Activated CD4-positive, alpha-beta T cell treated with anti-CD3 and anti-CD28 coated beads for 36 hours (primary cell): ENCODE results near the gene CACNA1D. TPM values are rescaled to one million over a fixed set of nuclear protein-coding genes. Genes with fewer than 3 reads are reported as not detected.

Source experiments
- ATAC-seq: fragments of 200-7000 bp; cut with Tn5 transposase; one replicate; pipeline ENCODE4 v1.10.0; 2021; ENCODE audit warnings: mild to moderate bottlenecking, moderate library complexity
- CTCF ChIA-PET: fragments of 350-600 bp; sonication (Branson Sonifier 250); formaldehyde crosslinking; loops from one replicate; lab custom pipeline; 2021; ENCODE audit warnings: antibody characterized with exemption; lab: Charles Lee
- POLR2A ChIA-PET: fragments of 350-600 bp; sonication (Branson Sonifier 250); formaldehyde crosslinking; loops from one replicate; lab custom pipeline; 2021; ENCODE audit warnings: antibody characterized with exemption, inconsistent platforms; lab: Charles Lee
- DNase-seq: peaks from one replicate; pipeline ENCODE4 v3.0.0-alpha.2; 2020
- H3K27ac Mint-ChIP-seq: one replicate; pipeline ENCODE4 v1.8.0; 2021; ENCODE audit warnings: mixed read lengths
- H3K27me3 Mint-ChIP-seq: one replicate; pipeline ENCODE4 v1.8.0; 2021; ENCODE audit warnings: mixed read lengths
- H3K36me3 Mint-ChIP-seq: one replicate; pipeline ENCODE4 v1.8.0; 2021; ENCODE audit warnings: low read depth, mixed read lengths
- H3K4me1 Mint-ChIP-seq: one replicate; pipeline ENCODE4 v1.8.0; 2021; ENCODE audit warnings: mixed read lengths
- H3K4me3 Mint-ChIP-seq: one replicate; pipeline ENCODE4 v1.8.0; 2021; ENCODE audit warnings: mild to moderate bottlenecking, moderate library complexity, mixed read lengths
- H3K9me3 Mint-ChIP-seq: one replicate; pipeline ENCODE4 v1.8.0; 2021; ENCODE audit warnings: low read depth, mixed read lengths
- intact Hi-C, 2 experiments: fragments of 100-400 bp; cut with DNase I in 1 of 2; cut with micrococcal nuclease in 1 of 2; formaldehyde crosslinking; loops; one replicate each; pipeline versions ENCODE4 v1.14.2 to v1.15.1; 2022 to 2024; cut with DNase I, micrococcal nuclease
- total RNA-seq, 2 experiments: library from RNA; stranded (reverse); gene quantifications; one replicate each; pipeline ENCODE4 v1.2.3, GENCODE V29; 2021

CACNA1D gene
- total RNA-seq, 2 experiments from 2014 or later, result 0.21 to 0.33 TPM

DNA sequence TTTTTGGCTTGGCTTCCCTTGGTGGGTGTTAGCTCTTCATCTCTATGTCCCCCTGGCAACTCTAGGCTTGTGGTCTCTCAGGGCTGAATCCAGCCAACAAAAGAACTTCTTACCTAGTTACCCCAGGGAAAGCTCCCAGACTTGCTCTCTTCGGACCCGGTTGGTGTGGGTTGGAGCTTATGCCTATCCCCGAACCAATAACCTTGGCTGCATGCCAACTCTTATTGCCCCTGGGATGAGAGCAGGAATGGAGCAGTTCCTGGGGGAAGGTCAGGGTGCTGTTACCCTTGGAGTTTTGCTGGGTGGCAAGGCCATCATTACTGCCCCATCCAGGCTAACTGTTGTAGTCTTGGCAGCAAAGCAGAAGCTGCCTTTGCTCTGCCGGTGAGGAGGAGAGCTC lies 147.8 kb downstream of the CACNA1D start:
- ATAC-seq (no peak), DNase-seq (no peak)
- no peaks in the 10 kb centered on the region for H3K4me1 Mint-ChIP-seq
- POLR2A ChIA-PET, result no interaction called here
- no peak overlapping the region for H3K4me3 Mint-ChIP-seq
- peaks cover 10% of the 10 kb centered on the region for H3K27me3 Mint-ChIP-seq
- H3K9me3 Mint-ChIP-seq, result no peaks in the 10 kb centered on the region
- intact Hi-C loops, result no loop called here
- no peak overlapping the region for H3K27ac Mint-ChIP-seq
- CTCF ChIA-PET, result no interaction called here
- no peaks in the 10 kb centered on the region for H3K36me3 Mint-ChIP-seq

DNA sequence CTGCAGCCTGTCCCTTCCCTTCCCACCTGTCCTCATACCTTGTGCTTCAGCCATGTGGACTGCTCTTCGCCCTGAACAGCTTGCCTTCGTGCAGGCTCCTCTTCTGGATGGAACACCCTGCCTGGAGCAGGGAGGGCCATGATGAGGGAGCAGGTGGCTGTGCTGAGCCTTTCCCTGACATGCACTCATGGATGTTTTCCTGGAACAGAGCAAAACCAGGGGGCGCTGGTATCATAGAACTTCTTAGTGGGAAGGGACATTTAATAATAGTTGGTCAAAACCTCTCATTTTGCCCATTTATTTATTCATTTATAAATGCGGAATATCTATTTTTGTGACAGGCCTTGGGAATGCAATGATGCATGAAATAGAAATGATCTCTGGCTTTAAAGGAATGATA lies 149.3 kb downstream of the CACNA1D start:
- ATAC-seq (no peak), DNase-seq (no peak)
- Mint-ChIP-seq H3K9me3 (no peaks in the 10 kb centered on the region), H3K4me1 (no peaks in the 10 kb centered on the region), H3K27ac (no peak overlapping the region), H3K36me3 (no peaks in the 10 kb centered on the region), H3K4me3 (no peak overlapping the region), H3K27me3 (peaks cover 15% of the 10 kb centered on the region)
- intact Hi-C loops, result no loop called here
- ChIA-PET POLR2A (no interaction called here), CTCF (interaction anchor here (1.2 kb wide), 1 partner anchor 13 kb away, joined by 3 read pairs; no protein-coding TSS in a partner anchor)

DNA sequence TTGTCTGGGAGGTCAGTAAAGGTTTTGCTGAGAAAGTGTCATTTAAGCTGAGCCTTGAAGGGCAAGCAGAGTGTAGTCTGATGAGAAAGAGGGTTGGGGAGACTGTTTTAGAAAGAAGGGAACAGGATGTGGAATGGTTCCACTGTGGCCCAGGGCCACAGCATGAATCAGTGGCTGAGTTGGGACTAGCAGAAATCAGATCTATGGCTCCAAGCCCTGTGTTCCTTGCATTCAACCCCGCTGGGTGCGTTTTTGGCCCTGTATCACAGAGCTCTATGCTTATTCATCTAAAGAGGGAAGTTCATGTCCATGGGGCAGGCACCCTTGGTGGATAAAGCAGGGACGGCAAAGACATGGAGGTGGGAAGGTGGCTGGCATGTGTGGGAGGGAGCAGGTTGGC lies 151.3 kb downstream of the CACNA1D start:
- H3K4me1 Mint-ChIP-seq, result peaks cover 6% of the 10 kb centered on the region
- H3K9me3 Mint-ChIP-seq, result no peaks in the 10 kb centered on the region
- H3K27ac Mint-ChIP-seq, result no peak overlapping the region
- ATAC-seq, result no peak
- H3K36me3 Mint-ChIP-seq, result no peaks in the 10 kb centered on the region
- ChIA-PET POLR2A (no interaction called here), CTCF (no interaction called here)
- intact Hi-C loops, result no loop called here
- DNase-seq, result no peak
- H3K4me3 Mint-ChIP-seq, result no peak overlapping the region
- peaks cover 26% of the 10 kb centered on the region for H3K27me3 Mint-ChIP-seq

DNA sequence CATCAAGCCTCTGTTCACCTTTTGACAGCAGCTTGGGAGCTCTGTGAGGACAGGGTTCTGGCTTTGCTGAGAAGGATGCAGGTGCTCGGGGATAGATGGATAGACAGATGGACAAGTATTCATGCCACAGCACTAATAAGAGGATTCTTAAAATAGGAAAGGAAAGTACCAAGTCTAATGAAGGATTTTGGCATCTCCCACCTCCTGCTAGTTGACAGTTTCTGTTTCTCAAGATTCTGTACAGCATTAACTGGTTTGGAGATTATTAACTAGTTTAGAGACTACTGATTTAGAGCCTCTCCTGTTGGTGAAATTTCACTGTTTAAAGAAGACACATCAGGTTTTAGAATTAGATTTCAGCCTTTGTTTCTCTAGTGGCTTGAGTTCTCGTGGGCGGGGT lies 152.3 kb downstream of the CACNA1D start:
- no peak for DNase-seq
- no peak for ATAC-seq
- ChIA-PET POLR2A (no interaction called here), CTCF (no interaction called here)
- H3K36me3 Mint-ChIP-seq, result no peaks in the 10 kb centered on the region
- peaks cover 7% of the 10 kb centered on the region for H3K4me1 Mint-ChIP-seq
- intact Hi-C loops, result no loop called here
- no peak overlapping the region for H3K4me3 Mint-ChIP-seq
- H3K27me3 Mint-ChIP-seq, result peaks cover 26% of the 10 kb centered on the region
- H3K27ac Mint-ChIP-seq, result no peak overlapping the region
- H3K9me3 Mint-ChIP-seq, result no peaks in the 10 kb centered on the region

DNA sequence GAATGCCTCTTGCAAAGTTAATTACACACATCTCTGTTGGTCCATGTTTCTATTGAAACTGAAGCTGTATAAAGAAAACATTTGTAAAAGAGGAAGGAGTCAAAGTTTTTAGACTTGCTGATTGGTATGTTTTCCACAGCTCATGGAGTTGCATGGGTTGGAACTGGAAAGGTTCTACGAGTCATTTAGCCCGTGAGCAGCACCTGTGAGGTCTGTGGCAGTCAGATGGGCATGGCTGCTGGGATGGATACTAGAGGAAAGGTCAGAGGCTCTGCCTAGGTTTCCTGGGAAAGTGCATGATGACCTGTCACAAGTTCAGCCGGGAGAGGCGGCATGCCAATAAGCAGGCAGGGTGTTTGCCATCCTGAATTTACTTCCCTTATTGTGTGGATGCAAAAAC lies 155.4 kb downstream of the CACNA1D start:
- DNase-seq (no peak), ATAC-seq (no peak)
- ChIA-PET CTCF (no interaction called here), POLR2A (no interaction called here)
- peaks cover 28% of the 10 kb centered on the region for H3K27me3 Mint-ChIP-seq
- intact Hi-C loops, result no loop called here
- no peak overlapping the region for H3K27ac Mint-ChIP-seq
- no peak overlapping the region for H3K4me3 Mint-ChIP-seq
- H3K36me3 Mint-ChIP-seq, result no peaks in the 10 kb centered on the region
- peaks cover 7% of the 10 kb centered on the region for H3K4me1 Mint-ChIP-seq
- H3K9me3 Mint-ChIP-seq, result peaks cover 14% of the 10 kb centered on the region

DNA sequence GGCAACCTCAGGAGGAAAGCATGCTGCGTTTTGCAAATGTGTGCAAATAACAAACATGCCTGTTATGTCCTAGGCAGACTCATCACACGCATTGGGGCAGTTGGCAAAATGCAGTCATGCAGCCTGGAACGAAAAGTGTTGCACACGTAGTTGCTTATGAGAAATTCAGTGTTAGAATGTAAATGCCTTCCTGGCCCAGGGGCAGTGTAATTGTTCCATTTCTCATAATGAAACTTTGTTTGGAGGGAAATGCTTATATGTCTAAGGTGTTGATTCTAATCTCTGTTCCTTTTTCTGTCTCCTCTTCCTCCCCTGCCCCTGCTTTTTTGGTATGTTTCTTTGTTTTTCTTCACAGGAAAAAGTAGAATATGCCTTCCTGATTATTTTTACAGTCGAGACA lies 156.0 kb downstream of the CACNA1D start:
- CTCF ChIA-PET, result no interaction called here
- intact Hi-C loops, result no loop called here
- H3K27me3 Mint-ChIP-seq, result peaks cover 30% of the 10 kb centered on the region

DNA sequence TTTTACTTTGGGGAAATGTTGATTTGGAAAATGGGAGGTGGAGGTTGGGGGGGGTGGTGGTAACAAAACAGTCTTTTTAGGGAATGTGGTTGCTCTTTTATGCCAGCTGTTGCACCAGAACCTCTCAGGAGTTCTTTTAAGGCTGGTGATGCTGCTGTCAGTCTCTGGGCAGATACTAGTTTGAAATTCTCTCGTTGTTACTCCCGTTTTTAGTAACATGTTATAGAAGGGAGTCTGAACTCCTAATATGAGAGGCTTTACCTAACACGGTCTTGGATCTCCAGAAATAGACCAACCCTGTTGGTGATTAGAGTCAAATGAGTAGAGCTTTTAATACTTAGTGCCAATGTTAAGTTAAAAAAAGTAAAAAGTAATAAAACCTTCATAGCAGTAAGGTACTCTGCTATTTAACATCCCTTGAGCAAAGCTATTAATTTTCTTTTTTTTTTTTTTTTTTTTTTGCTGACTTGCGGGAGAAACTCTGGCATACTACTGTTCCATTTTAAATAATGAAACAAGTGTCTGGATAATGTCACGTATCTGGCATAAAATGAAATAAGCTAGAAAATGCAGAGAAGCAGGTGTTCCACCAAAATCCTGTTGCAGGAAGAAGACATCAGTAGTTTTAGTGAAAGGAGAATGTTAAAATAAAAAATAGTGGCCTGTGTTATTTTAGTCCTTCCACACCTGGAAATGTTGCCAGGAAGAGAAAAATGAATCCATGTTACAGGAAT lies 156.7 kb downstream of the CACNA1D start:
- CTCF ChIA-PET, result no interaction called here
- intact Hi-C loops, result no loop called here
- DNase-seq (no peak), ATAC-seq (no peak)
- Mint-ChIP-seq H3K4me1 (peaks cover 7% of the 10 kb centered on the region), H3K27me3 (peaks cover 27% of the 10 kb centered on the region), H3K4me3 (no peak overlapping the region), H3K9me3 (peaks cover 22% of the 10 kb centered on the region), H3K36me3 (no peaks in the 10 kb centered on the region), H3K27ac (no peak overlapping the region)
- POLR2A ChIA-PET, result no interaction called here

More for the DNA sequence above, 156.0 kb downstream of the CACNA1D start:
- H3K36me3 Mint-ChIP-seq, result no peaks in the 10 kb centered on the region
- DNase-seq, result peak; percentile 47
- H3K27ac Mint-ChIP-seq, result no peak overlapping the region
- H3K4me1 Mint-ChIP-seq, result peaks cover 7% of the 10 kb centered on the region
- POLR2A ChIA-PET, result no interaction called here
- H3K4me3 Mint-ChIP-seq, result no peak overlapping the region
- peaks cover 20% of the 10 kb centered on the region for H3K9me3 Mint-ChIP-seq
- ATAC-seq, result peak; percentile 68

DNA sequence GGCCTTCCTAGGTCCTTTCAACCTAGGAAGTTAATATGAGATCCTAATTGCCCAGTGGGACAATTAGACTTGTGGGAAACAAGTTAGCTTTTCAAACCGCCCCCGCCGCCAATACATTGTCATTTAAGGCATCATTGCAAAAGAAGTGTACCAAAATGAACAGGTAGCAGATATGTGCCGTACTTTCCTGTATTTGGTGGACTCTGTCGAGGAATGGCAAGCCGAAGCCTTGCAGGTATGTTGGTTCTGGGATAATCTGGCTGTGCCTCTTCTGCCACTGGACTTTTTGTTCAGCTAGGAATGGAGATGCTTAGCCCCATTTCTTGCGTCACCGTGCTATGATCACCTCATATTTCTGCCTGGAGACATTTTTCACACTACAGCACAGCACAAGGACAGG lies 157.5 kb downstream of the CACNA1D start:
- ChIA-PET POLR2A (no interaction called here), CTCF (no interaction called here)
- no peak overlapping the region for H3K27ac Mint-ChIP-seq
- no peak for ATAC-seq
- peaks cover 7% of the 10 kb centered on the region for H3K4me1 Mint-ChIP-seq
- H3K27me3 Mint-ChIP-seq, result peaks cover 24% of the 10 kb centered on the region
- intact Hi-C loops, result no loop called here
- no peak overlapping the region for H3K4me3 Mint-ChIP-seq
- peaks cover 22% of the 10 kb centered on the region for H3K9me3 Mint-ChIP-seq
- DNase-seq, result no peak
- H3K36me3 Mint-ChIP-seq, result no peaks in the 10 kb centered on the region

DNA sequence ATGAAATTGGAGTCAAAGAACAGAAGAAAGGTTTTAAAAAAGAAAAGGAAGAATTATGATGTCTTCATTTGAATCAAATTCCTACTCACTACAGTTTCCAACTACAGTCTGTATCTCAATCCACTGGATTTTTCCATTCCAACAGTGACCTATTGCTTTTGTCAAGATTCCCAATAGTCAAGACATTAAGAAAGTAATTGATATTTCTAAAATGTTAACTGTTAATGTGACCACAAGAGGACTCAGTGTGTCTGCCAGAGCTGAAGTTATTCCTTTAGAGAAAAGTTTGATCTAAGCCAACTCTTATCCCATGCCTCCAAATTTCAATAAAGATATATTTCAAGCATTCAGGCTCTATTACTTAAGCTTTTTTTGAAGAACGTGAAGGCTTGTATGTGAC lies 163.2 kb downstream of the CACNA1D start:
- H3K27me3 Mint-ChIP-seq, result peaks cover 17% of the 10 kb centered on the region
- intact Hi-C loops, result no loop called here
- H3K27ac Mint-ChIP-seq, result no peak overlapping the region
- ChIA-PET POLR2A (no interaction called here), CTCF (interaction anchor here (0.7 kb wide), 2 partner anchors 131 to 368 kb away, joined by 3 to 6 read pairs; no protein-coding TSS in a partner anchor)
- H3K36me3 Mint-ChIP-seq, result no peaks in the 10 kb centered on the region
- H3K9me3 Mint-ChIP-seq, result peaks cover 30% of the 10 kb centered on the region
- DNase-seq (no peak), ATAC-seq (no peak)
- no peaks in the 10 kb centered on the region for H3K4me1 Mint-ChIP-seq
- no peak overlapping the region for H3K4me3 Mint-ChIP-seq

DNA sequence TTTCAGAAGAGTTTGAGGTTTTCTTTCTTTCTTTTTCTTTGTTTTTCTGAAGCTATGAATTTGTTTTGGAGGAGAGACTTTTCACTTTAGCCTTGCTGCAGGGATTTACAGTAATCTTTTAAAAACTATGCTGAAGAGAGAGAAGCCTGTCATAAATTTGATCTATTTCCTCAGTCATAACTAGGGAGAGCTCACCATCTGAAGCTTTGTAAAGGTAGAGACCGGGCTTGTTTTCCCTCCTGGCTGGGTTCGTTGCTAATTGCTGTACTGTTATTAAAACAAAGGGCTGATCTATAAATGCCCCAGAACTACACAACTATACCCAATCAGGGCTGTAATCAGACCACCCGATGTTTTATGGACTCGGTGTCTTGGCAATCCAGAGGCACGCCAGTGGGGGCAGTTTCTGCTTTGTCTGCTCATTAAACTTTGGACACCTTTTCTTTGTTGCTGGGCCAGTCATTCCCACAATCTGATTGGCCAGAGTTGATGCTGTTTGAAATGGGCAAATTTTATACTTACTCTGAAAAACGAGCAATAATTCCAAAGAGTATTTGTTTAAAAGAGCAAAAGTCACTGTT lies 164.3 kb downstream of the CACNA1D start:
- Mint-ChIP-seq H3K9me3 (peaks cover 23% of the 10 kb centered on the region), H3K4me1 (no peaks in the 10 kb centered on the region), H3K4me3 (no peak overlapping the region), H3K36me3 (no peaks in the 10 kb centered on the region), H3K27me3 (peaks cover 20% of the 10 kb centered on the region), H3K27ac (no peak overlapping the region)
- ChIA-PET POLR2A (no interaction called here), CTCF (interaction anchor here (0.9 kb wide), 1 partner anchor 19 kb away, joined by 4 read pairs; no protein-coding TSS in a partner anchor)
- ATAC-seq, result no peak
- DNase-seq, result no peak
- intact Hi-C loops, result no loop called here

DNA sequence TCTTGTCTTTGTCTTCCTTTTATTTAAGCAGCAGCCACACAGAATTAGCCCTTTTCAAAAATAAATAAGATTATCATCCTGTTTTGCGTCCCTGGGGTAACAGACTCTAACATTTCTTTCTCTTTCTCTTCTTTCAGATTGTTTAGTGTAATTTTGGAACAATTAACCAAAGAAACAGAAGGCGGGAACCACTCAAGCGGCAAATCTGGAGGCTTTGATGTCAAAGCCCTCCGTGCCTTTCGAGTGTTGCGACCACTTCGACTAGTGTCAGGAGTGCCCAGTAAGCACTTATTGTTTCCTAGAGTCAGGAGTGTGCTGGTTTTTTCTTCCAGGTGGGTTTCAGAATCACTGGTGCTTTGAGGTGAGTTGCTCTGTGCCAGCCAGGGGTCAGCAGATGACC lies 165.6 kb downstream of the CACNA1D start:
- no peaks in the 10 kb centered on the region for H3K4me1 Mint-ChIP-seq
- H3K4me3 Mint-ChIP-seq, result no peak overlapping the region
- no peak for ATAC-seq
- peaks cover 22% of the 10 kb centered on the region for H3K27me3 Mint-ChIP-seq
- no peaks in the 10 kb centered on the region for H3K36me3 Mint-ChIP-seq
- no peak for DNase-seq
- ChIA-PET CTCF (no interaction called here), POLR2A (no interaction called here)
- intact Hi-C loops, result no loop called here
- no peak overlapping the region for H3K27ac Mint-ChIP-seq
- H3K9me3 Mint-ChIP-seq, result peaks cover 18% of the 10 kb centered on the region

DNA sequence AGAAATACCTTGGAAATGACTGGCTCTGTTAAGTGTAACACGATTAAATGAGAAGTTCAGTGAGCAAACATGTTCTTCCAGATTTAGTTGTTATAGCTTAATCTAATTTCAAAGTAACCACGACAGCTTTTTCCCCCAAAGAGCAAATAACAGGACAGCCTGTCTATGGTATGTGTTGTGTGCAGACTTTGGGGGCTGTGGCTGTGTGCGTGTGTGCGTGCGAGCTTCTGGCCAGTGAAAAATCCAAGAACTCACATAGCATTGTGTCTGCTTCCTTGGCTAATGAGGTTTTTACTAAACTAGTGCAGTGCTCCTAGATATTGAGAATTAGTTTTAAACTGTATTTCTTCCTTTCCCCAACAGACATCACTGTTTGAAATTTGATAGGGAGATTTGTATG lies 167.1 kb downstream of the CACNA1D start:
- no peak for DNase-seq
- CTCF ChIA-PET, result interaction anchor here (0.5 kb wide), 1 partner anchor 371 kb away, joined by 3 read pairs; no protein-coding TSS in a partner anchor

More for the DNA sequence above, 167.1 kb downstream of the CACNA1D start:
- H3K36me3 Mint-ChIP-seq, result no peaks in the 10 kb centered on the region
- no peak for ATAC-seq
- intact Hi-C loops, result no loop called here
- H3K27ac Mint-ChIP-seq, result no peak overlapping the region
- peaks cover 21% of the 10 kb centered on the region for H3K27me3 Mint-ChIP-seq
- H3K9me3 Mint-ChIP-seq, result peaks cover 12% of the 10 kb centered on the region
- POLR2A ChIA-PET, result no interaction called here
- H3K4me1 Mint-ChIP-seq, result no peaks in the 10 kb centered on the region
- no peak overlapping the region for H3K4me3 Mint-ChIP-seq
